HG03025 (cell line): ENCODE data around the gene TCF7L1.
"Not testable (repeated sequence)": the region's sequence is repeated elsewhere in the genome, so short reads cannot be mapped to it uniquely, and the experiment has no call there.

ENCODE experiments used
- ATAC-seq: cut with Tn5 transposase; IDR thresholded peaks from one replicate; pipeline ENCODE4 v1.9.1; 2021; ENCODE audit warnings: mild to moderate bottlenecking, moderate library complexity; ENCODE audit not compliant: unreplicated experiment, low FRiP score

TCF7L1 gene, protein sequence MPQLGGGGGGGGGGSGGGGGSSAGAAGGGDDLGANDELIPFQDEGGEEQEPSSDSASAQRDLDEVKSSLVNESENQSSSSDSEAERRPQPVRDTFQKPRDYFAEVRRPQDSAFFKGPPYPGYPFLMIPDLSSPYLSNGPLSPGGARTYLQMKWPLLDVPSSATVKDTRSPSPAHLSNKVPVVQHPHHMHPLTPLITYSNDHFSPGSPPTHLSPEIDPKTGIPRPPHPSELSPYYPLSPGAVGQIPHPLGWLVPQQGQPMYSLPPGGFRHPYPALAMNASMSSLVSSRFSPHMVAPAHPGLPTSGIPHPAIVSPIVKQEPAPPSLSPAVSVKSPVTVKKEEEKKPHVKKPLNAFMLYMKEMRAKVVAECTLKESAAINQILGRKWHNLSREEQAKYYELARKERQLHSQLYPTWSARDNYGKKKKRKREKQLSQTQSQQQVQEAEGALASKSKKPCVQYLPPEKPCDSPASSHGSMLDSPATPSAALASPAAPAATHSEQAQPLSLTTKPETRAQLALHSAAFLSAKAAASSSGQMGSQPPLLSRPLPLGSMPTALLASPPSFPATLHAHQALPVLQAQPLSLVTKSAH

DNA sequence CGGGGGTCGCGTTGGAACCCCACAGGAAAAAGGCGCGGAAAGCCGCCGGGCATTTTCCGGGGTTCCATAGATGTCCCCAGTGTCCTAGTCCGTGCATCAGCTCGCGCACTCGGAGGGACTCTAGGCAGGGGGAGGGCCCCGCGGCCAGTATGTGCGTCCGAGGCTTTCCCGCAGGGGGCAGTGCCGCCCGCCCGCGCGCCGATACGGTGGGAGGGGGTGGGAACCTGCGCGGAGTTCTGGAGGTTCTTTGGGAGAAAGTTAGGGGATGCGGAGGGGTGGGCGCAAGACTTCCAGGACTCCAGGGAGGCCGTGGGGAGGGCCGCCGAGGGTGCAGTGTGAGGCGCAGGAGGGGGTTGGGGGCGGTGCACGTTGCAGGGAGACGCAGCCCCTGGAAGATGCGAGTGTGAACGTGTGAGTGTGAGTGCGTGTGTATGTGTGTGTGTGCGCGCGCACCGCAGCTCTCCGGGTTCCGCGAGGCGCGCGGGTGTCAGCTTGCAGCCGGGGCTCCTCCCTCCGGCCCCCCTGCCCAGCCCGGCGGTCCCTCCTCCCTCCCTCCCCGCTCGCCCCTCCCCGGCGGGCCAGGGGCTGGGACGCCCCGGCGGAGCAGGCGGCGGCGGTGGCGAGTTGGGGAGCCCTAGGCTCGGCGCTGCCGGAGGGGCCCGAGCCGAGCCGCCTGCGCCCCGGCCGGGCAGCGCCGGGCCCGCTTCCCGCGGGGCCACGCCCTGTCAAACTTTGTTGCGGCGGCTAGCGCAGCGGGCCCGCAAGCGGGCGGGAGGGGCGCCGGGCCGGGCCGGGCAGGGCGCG lies at the start of gene TCF7L1:
TCF7L1 (plus strand) TSS at position 559 of the 804 bp plus-strand sequence. CDS start 293 bp downstream, outside the sequence.
- no peak for ATAC-seq

DNA sequence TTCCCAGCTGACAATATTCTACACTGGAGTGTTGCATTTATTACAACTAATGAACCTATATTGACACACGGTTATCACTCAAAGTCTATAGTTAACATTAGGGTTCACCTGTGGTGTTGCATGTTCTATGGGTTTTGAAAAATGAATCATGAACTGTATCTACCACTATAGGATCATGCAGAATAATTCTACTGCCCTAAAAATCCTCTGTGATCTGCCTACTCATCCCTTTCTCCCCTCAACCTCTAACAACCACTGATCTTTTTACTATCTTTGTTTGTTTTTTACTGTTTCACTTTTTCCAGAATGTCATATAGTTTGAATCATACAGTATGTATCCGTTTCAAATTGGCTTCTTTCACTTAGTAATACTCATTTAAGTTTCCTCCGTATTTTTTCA lies 47.6 kb upstream of the TCF7L1 start:
- ATAC-seq: no peak

DNA sequence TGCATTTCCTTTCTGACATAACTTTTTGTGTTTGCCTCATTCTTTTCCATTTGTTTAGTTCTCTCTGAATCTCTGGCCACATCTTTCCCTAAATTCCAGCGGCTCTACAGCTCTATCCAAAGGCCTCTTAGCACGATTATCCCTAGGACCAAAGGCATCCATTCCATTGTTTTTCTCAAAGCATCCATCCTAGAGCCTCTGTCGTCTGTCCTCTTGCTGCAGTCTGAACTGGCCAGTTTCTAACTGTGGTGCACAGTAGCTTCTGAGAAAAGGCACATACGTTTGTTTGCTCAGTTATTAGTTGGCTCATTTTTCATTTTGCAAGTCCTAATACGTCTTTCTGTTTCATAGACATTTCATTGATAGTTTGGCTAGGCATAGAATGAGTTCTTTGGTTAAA lies 45.7 kb upstream of the TCF7L1 start:
- ATAC-seq: no peak

DNA sequence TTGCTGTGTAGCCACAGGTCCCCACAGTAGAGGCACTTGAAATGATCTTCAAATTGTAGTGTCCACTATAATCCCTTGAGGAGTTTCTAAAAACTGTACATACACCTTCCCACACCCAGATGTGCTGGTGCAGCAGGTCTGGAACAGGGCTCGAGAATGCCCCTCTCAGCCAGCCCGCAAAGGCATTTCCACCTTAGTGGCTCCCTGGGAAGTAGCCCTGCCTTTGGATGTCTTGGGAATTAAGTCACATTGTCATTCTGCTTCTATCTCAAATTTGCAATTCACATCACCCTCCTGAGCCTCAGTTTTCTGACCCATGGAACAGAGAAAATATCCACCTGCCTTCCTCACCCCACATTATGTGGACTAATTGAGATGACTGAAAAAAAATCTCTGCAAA lies 44.3 kb upstream of the TCF7L1 start:
- no peak for ATAC-seq

DNA sequence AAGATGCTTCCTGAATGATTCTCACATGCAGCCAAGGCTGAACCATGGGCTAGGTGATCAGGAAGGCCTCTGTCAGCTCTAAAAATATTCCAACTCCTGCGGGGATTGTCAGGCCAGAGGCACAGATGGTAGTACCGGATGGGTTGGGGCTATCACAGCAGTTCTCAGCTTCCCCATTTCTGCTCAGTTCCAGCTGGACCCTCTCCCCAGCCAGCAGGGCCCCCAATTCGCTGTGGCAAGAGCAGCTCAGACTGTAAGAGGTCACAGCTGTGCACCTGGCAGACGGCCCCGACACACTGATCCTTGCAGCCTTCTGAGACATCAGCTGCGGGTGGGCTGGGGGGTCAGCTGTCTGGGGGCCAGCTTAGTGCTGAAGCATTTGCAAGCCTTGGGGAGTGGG lies 43.6 kb upstream of the TCF7L1 start:
- ATAC-seq: no peak

DNA sequence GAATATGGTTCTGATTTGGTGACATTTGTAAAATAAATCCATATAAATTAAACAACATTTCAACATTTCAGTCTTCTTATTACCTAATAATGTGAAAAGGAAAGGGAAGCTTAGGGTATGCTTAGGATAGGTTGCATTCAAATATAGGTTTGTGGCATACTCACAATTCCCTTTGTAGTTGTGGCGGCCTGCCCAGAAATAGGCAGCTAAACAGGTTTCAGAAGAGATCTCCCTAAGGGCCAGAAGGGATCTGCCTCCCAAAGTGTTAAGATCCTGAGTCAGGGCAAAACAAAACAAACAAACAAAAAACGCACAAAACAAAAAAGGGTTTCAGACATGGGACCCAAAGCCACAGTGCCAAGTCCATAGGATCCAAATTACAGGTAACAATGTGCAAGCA lies 41.4 kb upstream of the TCF7L1 start:
- ATAC-seq: no peak

DNA sequence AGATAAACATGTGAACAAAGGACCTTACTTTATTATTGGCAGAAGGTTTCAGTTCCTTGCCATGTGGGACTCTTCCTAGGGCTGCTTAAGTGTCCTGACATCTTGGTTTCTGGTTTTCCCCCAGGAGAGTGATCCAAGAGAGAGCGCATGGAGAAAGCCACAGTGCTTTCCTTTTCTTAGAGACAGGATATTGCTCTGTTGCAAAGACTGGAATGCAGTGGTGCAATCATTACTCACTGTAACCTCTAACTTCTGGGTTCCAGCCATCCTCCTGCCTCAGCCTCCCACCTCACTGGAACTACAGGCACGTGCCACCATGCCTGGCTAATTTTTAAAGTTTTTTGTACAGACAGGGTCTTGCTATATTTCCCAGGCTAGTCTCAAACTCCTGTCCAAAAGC lies 38.1 kb upstream of the TCF7L1 start:
- ATAC-seq: no peak

DNA sequence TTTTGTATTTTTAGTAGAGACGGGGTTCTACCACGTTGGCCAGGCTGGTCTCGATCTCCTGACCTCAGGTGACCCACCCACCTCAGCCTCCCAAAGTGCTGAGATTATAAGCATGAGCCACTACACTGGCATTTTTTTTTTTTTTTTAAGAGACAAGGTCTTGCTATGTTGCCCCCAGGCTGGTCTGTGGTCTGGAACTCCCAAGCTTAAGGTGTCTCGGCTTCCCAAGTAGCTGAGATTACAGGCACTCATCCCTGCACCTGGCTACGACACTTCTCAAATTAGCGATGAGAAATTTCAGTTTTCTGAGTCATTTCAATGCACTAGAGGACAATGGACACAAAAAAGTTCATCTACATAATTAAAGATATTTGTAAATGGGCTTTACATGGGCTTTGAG lies 36.6 kb upstream of the TCF7L1 start:
- ATAC-seq: no peak

DNA sequence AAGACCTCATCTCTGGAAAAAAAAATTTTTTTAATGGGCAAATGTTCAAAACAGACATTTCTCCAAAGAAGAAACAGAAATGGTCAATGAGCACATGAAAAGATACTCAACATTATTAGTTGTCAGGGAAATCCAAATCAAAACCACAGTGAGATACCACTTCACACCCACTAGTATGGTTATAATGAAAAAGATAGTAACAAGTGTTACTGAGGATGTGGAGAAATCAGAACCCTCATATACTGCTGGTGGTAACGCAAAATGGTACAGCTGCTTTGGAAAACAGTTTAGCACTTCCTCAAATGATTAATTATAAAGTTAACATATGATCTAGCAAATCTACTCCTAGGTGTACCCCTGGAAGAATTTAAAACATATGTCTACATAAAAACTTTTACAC lies 29.0 kb upstream of the TCF7L1 start:
- no peak for ATAC-seq

DNA sequence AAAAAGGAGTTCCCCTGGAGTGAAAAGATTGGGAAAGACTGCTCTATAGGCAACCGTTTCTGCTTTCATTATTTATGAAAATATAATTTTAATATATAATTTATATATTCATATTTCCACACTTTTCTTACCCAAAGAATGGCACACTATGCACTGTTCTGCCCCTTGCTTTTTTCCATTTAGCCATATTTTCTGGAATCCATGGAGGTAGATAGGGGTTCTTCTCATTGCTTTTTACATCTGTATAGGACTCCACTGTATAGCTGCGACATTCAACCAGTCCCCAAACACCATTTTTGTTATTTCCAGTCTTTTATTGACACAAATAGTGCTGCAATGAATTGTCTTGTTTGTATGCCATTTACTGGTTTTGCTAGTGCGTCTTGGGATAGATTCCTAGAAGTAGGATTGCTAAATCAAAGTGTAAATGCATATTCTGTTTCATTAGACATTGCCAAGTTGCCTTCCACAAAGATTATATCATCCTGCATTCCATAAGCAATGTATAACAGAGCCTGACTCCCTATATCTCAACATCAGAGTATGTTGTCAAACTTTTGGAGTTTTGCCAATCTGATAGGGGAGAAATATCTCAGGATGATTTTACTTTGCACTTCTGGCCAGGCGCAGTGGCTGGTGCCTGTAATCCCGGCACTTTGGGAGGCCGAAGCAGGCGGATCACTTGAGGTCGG lies 26.6 kb upstream of the TCF7L1 start:
- no peak for ATAC-seq

DNA sequence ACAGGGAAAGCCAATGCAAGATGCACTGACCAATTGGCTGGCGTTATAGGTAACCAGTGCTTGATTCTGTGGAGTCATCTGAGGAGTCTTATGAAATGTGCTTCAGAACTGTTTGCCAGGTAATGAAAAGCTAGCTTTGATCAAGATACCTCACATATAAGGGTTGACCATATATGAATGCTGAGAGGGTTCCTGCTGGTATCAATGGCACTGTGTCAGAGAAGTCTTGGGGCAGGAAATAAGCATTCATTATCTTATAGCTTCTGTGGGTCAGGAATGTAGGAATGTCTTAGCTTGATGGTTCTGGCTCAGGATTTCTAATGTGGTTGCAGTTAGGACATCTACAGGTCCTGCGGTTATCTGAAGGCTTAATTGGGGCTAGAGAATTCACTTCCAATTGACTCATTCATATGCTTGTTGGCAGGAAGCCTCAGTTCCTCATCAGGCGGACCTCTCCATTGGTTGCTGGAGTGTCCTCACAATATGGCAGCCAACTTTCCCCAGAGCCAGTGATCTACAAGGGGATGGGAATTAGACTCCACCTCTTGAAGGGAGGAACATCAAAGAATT lies 22.1 kb upstream of the TCF7L1 start:
- ATAC-seq: no peak

DNA sequence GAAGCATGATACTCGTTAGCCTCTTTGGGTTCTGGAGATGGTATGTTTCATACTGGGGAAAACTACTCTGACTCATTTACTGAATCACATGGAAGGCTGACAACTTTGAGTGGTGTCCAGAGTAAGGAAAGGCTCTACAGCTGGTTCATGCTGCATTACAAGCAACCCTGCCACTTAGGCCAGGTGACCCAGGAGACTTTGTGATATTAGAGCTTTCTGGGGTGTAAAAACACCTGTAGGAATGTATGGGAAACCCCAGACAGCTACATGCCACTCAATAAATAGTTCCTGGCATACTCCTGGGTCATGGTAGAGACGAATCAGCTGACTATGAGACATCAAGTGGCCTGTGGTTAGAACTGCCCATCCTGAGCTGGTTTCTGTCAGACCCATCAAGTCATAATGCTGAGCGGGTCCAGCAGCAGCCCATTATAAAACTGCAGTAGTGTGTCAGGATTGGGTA lies 21.3 kb upstream of the TCF7L1 start:
- ATAC-seq: no peak

DNA sequence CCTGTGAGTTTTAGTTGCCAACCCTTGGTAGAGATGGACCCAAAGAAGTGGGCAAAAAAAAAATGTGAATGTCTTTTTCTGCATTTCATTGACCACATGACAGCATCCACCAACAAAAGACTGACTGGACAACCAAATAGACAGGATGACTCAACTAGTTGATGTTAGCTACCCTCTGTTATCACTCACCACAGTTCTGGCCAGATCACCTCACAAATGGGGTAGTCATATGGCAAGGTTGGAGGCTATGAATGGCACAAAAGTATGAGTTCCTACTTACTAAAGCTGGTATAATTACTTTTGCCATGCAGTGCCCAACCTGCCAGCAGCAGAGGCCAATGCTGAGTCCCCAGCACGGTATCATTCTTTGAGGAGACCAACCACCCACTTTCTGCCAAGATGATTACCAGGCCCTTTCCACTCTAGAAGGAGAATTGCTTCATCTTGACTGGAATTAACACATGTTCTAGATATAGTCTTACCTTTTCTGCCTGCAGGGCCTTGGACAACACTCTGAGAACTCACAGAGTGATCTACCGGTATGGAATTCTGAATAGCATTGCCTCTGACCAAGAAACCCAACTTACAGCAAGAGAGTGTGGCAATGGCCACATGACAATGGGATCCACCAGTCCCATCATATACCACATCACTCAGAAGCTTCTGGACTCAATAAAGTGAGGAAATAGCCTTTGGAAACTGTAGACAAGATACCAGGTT lies 20.1 kb upstream of the TCF7L1 start:
- ATAC-seq: no peak

DNA sequence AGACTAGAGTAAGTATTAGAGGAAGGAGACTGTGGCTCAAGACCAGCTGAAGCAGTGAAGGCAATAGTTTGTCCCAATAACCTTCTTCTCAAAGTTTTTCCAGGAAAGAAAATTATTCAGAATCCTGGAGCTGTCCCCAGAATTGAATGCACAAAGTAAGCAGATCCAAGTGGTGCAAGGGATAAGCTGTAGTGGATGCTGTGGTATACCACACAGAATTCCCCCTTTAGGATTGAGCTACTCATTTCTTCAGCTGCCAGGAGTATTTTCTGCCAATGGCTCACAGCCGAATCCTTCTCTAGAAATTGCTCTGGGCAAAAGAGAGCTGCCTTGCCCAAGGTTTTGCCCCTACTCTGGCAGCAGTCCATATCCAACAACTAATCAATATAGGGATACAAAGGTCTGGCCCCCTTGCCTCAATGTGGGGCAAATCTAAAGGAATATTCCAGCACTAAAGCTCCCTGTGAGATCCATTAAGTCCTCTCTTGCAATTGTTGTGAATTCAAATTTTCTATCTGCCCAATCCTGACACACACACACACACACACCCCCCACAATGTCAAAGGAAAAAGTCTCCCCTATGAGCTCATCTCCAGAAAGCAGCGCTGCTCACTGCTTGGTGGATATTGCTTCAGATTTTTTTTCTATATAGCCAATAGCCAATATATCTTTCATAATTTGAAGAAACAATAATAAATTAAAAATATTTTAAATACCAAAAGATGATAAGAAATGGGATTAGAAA lies 18.4 kb upstream of the TCF7L1 start:
- no peak for ATAC-seq

DNA sequence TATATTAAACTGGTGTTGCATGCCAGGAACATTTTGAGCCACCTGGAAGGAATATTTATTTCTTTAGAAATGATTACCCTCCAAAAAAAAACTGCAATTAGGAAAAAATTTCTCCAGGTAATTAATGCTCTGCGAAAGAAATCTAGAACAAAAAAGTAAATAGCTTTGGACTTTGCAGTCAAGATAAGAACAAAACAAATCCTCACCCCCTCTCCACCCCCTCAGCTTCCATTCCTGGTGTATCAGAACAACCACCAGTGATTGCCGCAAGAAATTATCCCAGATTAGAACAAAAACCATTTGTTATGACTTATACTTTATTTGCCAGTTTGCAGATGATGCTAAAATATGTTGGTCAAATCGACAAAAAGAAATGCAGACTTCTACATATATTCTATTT lies 17.0 kb upstream of the TCF7L1 start:
- ATAC-seq: no peak

DNA sequence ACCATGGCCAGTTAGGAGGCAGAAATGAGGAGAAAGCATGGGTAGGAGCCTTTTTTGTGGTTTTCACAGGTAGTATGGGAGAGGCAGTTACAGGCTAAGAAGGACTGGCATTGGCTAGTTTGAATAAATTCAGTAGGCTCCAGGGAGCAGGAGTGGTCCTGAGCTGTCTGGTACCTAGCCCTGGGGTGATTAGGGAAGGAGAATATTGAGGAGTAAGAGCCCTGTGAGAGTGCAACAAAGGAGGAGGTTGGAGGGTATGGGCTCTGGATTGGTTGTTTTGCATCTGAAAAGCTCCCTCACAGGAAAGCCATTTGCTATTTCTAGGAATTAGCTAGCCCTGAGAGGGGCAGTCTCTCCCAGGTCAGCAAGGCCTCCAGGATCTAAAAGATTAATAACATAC lies 13.3 kb upstream of the TCF7L1 start:
- no peak for ATAC-seq

DNA sequence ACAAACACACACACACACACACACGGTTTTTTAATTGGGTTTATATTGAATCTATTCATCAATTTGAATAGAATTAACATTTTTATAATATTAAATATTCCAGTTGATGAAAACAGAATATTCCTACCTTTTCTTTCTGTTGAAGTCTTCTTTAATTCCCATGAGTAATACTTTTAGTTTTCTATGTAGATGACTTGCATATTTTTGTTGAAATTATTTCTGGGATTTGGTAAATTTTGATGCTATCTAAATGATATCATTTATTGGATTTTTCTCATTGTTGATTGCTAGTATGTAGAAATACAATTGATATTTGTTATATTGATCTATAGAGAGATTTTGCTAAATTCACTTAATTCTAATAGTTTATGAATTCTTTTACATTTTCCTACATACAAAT lies 12.8 kb upstream of the TCF7L1 start:
- ATAC-seq: no peak

DNA sequence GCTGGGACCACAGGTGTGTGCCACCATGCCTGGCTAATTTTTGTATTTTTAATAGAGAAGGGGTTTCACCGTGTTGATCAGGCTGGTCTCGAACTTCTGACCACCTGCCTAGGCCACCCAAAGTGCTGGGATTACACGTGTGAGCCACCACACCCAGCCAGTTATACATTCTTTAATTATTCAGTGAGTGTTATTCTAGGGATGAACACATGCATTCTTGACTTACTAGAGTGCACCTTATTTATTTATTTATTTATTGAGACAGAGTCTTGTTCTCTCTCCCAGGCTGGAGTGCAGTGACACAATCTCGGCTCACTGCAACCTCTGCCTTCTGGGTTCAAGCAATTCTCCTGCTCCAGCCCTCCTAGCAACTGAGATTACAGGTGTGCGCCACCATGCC lies 6.7 kb upstream of the TCF7L1 start:
- not testable (repeated sequence) for ATAC-seq

DNA sequence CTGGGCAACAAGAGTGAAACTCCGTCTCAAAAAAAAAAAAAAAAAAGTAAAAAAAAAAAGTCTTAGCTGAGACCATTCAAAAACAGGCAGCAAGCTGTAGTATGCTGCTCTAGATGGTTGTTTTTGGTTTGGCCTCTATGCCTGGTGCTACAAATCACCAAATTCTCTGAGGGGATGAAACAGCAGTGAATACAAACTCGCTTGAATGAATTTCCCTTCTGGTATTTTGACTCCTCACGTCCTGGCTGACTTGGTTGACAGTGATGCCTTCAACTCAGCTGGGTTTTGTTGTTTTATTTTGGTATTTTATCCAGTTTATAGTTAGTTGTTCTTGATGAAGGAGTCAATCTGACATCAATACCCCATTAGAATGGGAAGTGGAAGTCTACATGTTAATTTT lies 3.3 kb upstream of the TCF7L1 start:
- no peak for ATAC-seq
